Measurements from ENCODE around the gene ZNF414.

DNA sequence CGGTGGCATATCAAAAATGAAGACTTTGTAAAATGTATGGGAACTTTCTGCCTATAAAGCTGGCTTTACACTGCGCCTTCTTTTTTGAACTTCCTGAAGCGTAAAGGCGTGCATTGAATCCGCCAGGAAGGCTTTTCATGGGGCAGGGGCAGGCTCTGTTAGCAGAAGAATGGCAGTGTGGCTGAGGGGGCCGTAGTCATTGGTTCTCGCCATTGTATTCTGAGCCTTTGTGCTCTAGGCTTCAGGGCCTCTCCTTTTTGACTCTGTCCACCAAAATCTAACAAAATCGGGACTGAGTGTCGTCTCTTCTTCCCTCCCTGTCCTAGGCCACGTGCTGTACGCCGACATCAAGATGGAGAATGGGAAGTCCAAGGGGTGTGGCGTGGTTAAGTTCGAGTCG lies 25.6 kb downstream of the ZNF414 start:
- TF ChIP-seq, protein P1, sequence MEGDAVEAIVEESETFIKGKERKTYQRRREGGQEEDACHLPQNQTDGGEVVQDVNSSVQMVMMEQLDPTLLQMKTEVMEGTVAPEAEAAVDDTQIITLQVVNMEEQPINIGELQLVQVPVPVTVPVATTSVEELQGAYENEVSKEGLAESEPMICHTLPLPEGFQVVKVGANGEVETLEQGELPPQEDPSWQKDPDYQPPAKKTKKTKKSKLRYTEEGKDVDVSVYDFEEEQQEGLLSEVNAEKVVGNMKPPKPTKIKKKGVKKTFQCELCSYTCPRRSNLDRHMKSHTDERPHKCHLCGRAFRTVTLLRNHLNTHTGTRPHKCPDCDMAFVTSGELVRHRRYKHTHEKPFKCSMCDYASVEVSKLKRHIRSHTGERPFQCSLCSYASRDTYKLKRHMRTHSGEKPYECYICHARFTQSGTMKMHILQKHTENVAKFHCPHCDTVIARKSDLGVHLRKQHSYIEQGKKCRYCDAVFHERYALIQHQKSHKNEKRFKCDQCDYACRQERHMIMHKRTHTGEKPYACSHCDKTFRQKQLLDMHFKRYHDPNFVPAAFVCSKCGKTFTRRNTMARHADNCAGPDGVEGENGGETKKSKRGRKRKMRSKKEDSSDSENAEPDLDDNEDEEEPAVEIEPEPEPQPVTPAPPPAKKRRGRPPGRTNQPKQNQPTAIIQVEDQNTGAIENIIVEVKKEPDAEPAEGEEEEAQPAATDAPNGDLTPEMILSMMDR (IDR thresholded peaks at IDR 0.05) = no peak
- no peak for TF ChIP-seq POLR2A (IDR thresholded peaks at IDR 0.05)
